Liver (tissue), 9 donors: ENCODE results near the gene RGS4. TPM values are rescaled to one million over a fixed set of nuclear protein-coding genes. Genes with fewer than 3 reads are reported as not detected.

Experiments used
- DNase-seq: peaks from one replicate; pipeline ENCODE4 v3.0.0-alpha.2; 2017; ENCODE audit warnings: low spot score
- H3K27ac ChIP-seq, 2 donors: one replicate each; pipeline ENCODE4 v1.7.0; 2013; ENCODE audit warnings: inconsistent platforms in 2 of 2, low read length in 2 of 2, control low read depth in 1 of 2, low read depth in 1 of 2, mild to moderate bottlenecking in 1 of 2
- H3K27me3 ChIP-seq, 4 donors: one replicate each; pipeline versions ENCODE4 v1.6.1 to v1.7.0; 2013; ENCODE audit warnings: low read length in 3 of 4, inconsistent platforms in 1 of 4, mild to moderate bottlenecking in 1 of 4, moderate library complexity in 1 of 4; ENCODE audit not compliant: control insufficient read depth in 4 of 4, insufficient read depth in 4 of 4
- H3K36me3 ChIP-seq, 4 donors: one replicate each; pipeline versions ENCODE4 v1.6.1 to v1.7.0; 2013; ENCODE audit warnings: low read length in 3 of 4, mild to moderate bottlenecking in 3 of 4, low read depth in 1 of 4, moderate library complexity in 1 of 4; ENCODE audit not compliant: control insufficient read depth in 4 of 4, insufficient read depth in 3 of 4
- H3K4me1 ChIP-seq, 4 donors: one replicate each; pipeline versions ENCODE4 v1.6.1 to v1.7.0; 2013; ENCODE audit warnings: low read length in 3 of 4, mild to moderate bottlenecking in 3 of 4, moderate library complexity in 1 of 4; ENCODE audit not compliant: control insufficient read depth in 4 of 4, insufficient read depth in 4 of 4
- H3K4me3 ChIP-seq, 3 donors: one replicate each; pipeline versions ENCODE4 v1.6.1 to v1.7.0; 2013; ENCODE audit warnings: low read length in 3 of 3, control low read depth in 1 of 3, low read depth in 1 of 3, mild to moderate bottlenecking in 1 of 3
- H3K9ac ChIP-seq, 2 donors: one replicate each; pipeline ENCODE4 v1.7.0; 2013; ENCODE audit warnings: low read length in 2 of 2, mild to moderate bottlenecking in 2 of 2, moderate library complexity in 2 of 2, control low read depth in 1 of 2, low read depth in 1 of 2
- H3K9me3 ChIP-seq, 4 donors: one replicate each; pipeline versions ENCODE4 v1.6.1 to v1.7.0; 2013; ENCODE audit warnings: low read length in 3 of 4; ENCODE audit not compliant: control insufficient read depth in 4 of 4
- ATF3 ChIP-seq: IDR thresholded peaks from 2 replicates; pipeline ENCODE4 v1.6.1; 2016; ENCODE audit warnings: antibody characterized with exemption
- CTCF ChIP-seq: fragments of 150-350 bp; IDR thresholded peaks from 2 replicates; pipeline ENCODE4 v1.5.1; 2017; ENCODE audit warnings: improper control_type of control experiment, low read depth, low read length; ENCODE audit not compliant: missing input control
- EGR1 ChIP-seq, 2 donors: IDR thresholded peaks; 2 replicates each; pipeline ENCODE4 v1.6.1; 2016 to 2018; ENCODE audit warnings: antibody characterized with exemption in 2 of 2, low read depth in 2 of 2
- FOXA1 ChIP-seq: IDR thresholded peaks from 2 replicates; pipeline ENCODE4 v1.6.1; 2016; ENCODE audit warnings: antibody characterized with exemption
- FOXA2 ChIP-seq: IDR thresholded peaks from 2 replicates; pipeline ENCODE4 v1.6.1; 2016; ENCODE audit warnings: antibody characterized with exemption
- GABPA ChIP-seq, 2 donors: IDR thresholded peaks in 1 of 2; conservative IDR thresholded peaks in 1 of 2; 2 replicates each; pipeline ENCODE4 v1.6.1; 2016; ENCODE audit warnings: antibody characterized with exemption in 2 of 2, mild to moderate bottlenecking in 1 of 2, moderate library complexity in 1 of 2
- HNF4A ChIP-seq, 2 donors: conservative IDR thresholded peaks; 2 replicates each; pipeline ENCODE4 v1.6.1; 2016; ENCODE audit warnings: antibody characterized with exemption in 2 of 2, mild to moderate bottlenecking in 2 of 2
- HNF4G ChIP-seq: IDR thresholded peaks from 2 replicates; pipeline ENCODE4 v1.6.1; 2016; ENCODE audit warnings: antibody characterized with exemption
- JUND ChIP-seq, 2 donors: IDR thresholded peaks; 2 replicates each; pipeline ENCODE4 v1.6.1; 2016; ENCODE audit warnings: antibody characterized with exemption in 2 of 2
- MAX ChIP-seq: IDR thresholded peaks from 2 replicates; pipeline ENCODE4 v1.6.1; 2016; ENCODE audit warnings: antibody characterized with exemption
- RAD21 ChIP-seq, 2 donors: IDR thresholded peaks; 2 replicates each; pipeline ENCODE4 v1.6.1; 2016; ENCODE audit warnings: antibody characterized with exemption in 2 of 2, mild to moderate bottlenecking in 2 of 2
- REST ChIP-seq: IDR thresholded peaks from 2 replicates; pipeline ENCODE4 v1.6.1; 2016; ENCODE audit warnings: antibody characterized with exemption, mild to moderate bottlenecking
- RXRA ChIP-seq, 2 donors: IDR thresholded peaks; 2 replicates each; pipeline ENCODE4 v1.6.1; 2017 to 2018; ENCODE audit warnings: antibody characterized with exemption in 2 of 2, mild to moderate bottlenecking in 1 of 2
- SP1 ChIP-seq: IDR thresholded peaks from 2 replicates; pipeline ENCODE4 v1.6.1; 2018; ENCODE audit warnings: antibody characterized with exemption, mild to moderate bottlenecking
- TAF1 ChIP-seq: conservative IDR thresholded peaks from 2 replicates; pipeline ENCODE4 v1.6.1; 2016; ENCODE audit warnings: antibody characterized with exemption, mild to moderate bottlenecking
- YY1 ChIP-seq: IDR thresholded peaks from 2 replicates; pipeline ENCODE4 v1.6.1; 2016; ENCODE audit warnings: antibody characterized with exemption, mild to moderate bottlenecking
- WGBS: extraction: QIAGEN DNeasy Blood & Tissue Kit; methylation state at CpG from one replicate; pipeline ENCODE4 v1.1.7; 2013; 5-methylcytosine and 5-hydroxymethylcytosine counted together
- polyA plus RNA-seq, 2 donors: library from polyadenylated mRNA; stranded (reverse) in 1 of 2; unstranded in 1 of 2; fragments of 200-250 nt in 1 of 2; fragments of >200 nt in 1 of 2; fragmentation: Nextera tagmentation in 1 of 2; extraction: Ambion mirVana in 1 of 2; gene quantifications; one replicate each; pipeline versions ENCODE4 v1.2.1 to v1.2.3, GENCODE V29; 2013 to 2015
- total RNA-seq, 2 donors: library from RNA; depleted of rRNA; stranded (reverse); fragments of >200 nt; gene quantifications; one replicate each; pipeline ENCODE4 v1.2.3, GENCODE V29; 2014
- donor health status: healthy.
- donor health status: healthy.
- donor health status: healthy.
- donor health status: healthy.
- donor health status: healthy.

The RGS4 gene
- total and polyA plus RNA-seq, 4 donors, result 0.37 to 1.4 (median 0.75) TPM

GRCh38 chr1:163076044-163076443, 6.9 kb downstream of the RGS4 start:
- no peak for DNase-seq
- Histone ChIP-seq H3K27me3 (no peaks in the 10 kb centered on the region), H3K36me3 (no peaks in the 10 kb centered on the region), H3K27ac (no peak overlapping the region), H3K9ac (no peak overlapping the region), H3K4me1 (peaks cover 0 to 2% (median 0%) of the 10 kb centered on the region in 4 donors), H3K4me3 (no peak overlapping the region), H3K9me3 (no peaks in the 10 kb centered on the region)
- 77% methylated on average over 4 of the region's 4 CpGs for WGBS
- TF ChIP-seq SP1 (no peak), JUND (IDR thresholded peaks at IDR 0.05) (no peak), EGR1 (IDR thresholded peaks at IDR 0.05; ENCODE audit: low read depth in 2 of 2) (no peak), RXRA (IDR thresholded peaks at IDR 0.05) (no peak), ATF3 (no peak), CTCF (no peak), FOXA2 (no peak), HNF4G (no peak), RAD21 (IDR thresholded peaks at IDR 0.05) (no peak), FOXA1 (no peak), REST (no peak), GABPA (IDR thresholded peaks at IDR 0.05 in 1 of 2, conservative IDR thresholded peaks at IDR 0.05 in 1 of 2) (no peak), TAF1 (no peak), HNF4A (conservative IDR thresholded peaks at IDR 0.05) (no peak), YY1 (no peak), MAX (no peak)

- 81% methylated on average over 3 of the region's 3 CpGs for WGBS
- Histone ChIP-seq H3K9ac (no peak overlapping the region), H3K9me3 (no peaks in the 10 kb centered on the region), H3K27me3 (no peaks in the 10 kb centered on the region), H3K36me3 (no peaks in the 10 kb centered on the region), H3K4me3 (no peak overlapping the region), H3K27ac (no peak overlapping the region), H3K4me1 (peaks cover 0 to 2% (median 0%) of the 10 kb centered on the region in 4 donors)
- DNase-seq, result no peak
- TF ChIP-seq RAD21 (IDR thresholded peaks at IDR 0.05) (no peak), SP1 (no peak), YY1 (no peak), GABPA (IDR thresholded peaks at IDR 0.05 in 1 of 2, conservative IDR thresholded peaks at IDR 0.05 in 1 of 2) (no peak), MAX (no peak), HNF4G (no peak), FOXA2 (no peak)
Observed at GRCh38 chr1:163076446-163076845, 7.3 kb downstream of the RGS4 start.
